ENCODE data around the gene NOS2. TPM values are rescaled to one million over a fixed set of nuclear protein-coding genes. Genes with fewer than 3 reads are reported as not detected.
"Not testable (repeated sequence)": the region's sequence is repeated elsewhere in the genome, so short reads cannot be mapped to it uniquely, and the experiment has no call there.

The NOS2 gene
- polyA plus RNA-seq, 3 donors, result 1.6 to 2.5 (median 2.4) TPM

- no peak for DNase-seq (ENCODE audit: extremely low read depth in 1 of 11, low read depth in 9 of 11, low spot score in 4 of 11)
Measured at GRCh38 chr17:27824176-27824715, 23.9 kb upstream of the NOS2 start.

- DNase-seq (ENCODE audit: extremely low read depth in 1 of 11, low read depth in 9 of 11, low spot score in 4 of 11), result not testable (repeated sequence)
Measured at GRCh38 chr17:27822108-27822507, 21.8 kb upstream of the NOS2 start.

GRCh38 chr17:27821318-27821717 is 21.0 kb upstream of the NOS2 start:
- DNase-seq (ENCODE audit: extremely low read depth in 1 of 11, low read depth in 9 of 11, low spot score in 4 of 11), result no peak

- no peak for DNase-seq (ENCODE audit: extremely low read depth in 1 of 11, low read depth in 9 of 11, low spot score in 4 of 11)
Measured at GRCh38 chr17:27819145-27819544, 18.8 kb upstream of the NOS2 start.

- DNase-seq (ENCODE audit: extremely low read depth in 1 of 11, low read depth in 9 of 11, low spot score in 4 of 11), result peak in 7 of 11 donors; percentile 6 to 55 (median 37)
Measured at GRCh38 chr17:27818401-27819105, 18.2 kb upstream of the NOS2 start.

- no peak for DNase-seq (ENCODE audit: extremely low read depth in 1 of 11, low read depth in 9 of 11, low spot score in 4 of 11)
Measured at GRCh38 chr17:27817731-27818130, 17.4 kb upstream of the NOS2 start.

- no peak for DNase-seq (ENCODE audit: extremely low read depth in 1 of 11, low read depth in 9 of 11, low spot score in 4 of 11)
Measured at GRCh38 chr17:27816946-27817345, 16.6 kb upstream of the NOS2 start.

- DNase-seq (ENCODE audit: extremely low read depth in 1 of 11, low read depth in 9 of 11, low spot score in 4 of 11), result no peak
Measured at GRCh38 chr17:27811961-27812360, 11.6 kb upstream of the NOS2 start.

- DNase-seq (ENCODE audit: extremely low read depth in 1 of 11, low read depth in 9 of 11, low spot score in 4 of 11), result no peak
Measured at GRCh38 chr17:27810902-27811557, 10.7 kb upstream of the NOS2 start.

- DNase-seq (ENCODE audit: extremely low read depth in 1 of 11, low read depth in 9 of 11, low spot score in 4 of 11), result no peak
Measured at GRCh38 chr17:27810211-27810901, 10.0 kb upstream of the NOS2 start.

GRCh38 chr17:27809555-27809954 is 9.2 kb upstream of the NOS2 start:
- DNase-seq (ENCODE audit: extremely low read depth in 1 of 11, low read depth in 9 of 11, low spot score in 4 of 11), result no peak

GRCh38 chr17:27808628-27809027 is 8.3 kb upstream of the NOS2 start:
- DNase-seq (ENCODE audit: extremely low read depth in 1 of 11, low read depth in 9 of 11, low spot score in 4 of 11), result no peak

GRCh38 chr17:27807567-27808470 is 7.5 kb upstream of the NOS2 start:
- no peak for DNase-seq (ENCODE audit: extremely low read depth in 1 of 11, low read depth in 9 of 11, low spot score in 4 of 11)

GRCh38 chr17:27805520-27806146 is 5.3 kb upstream of the NOS2 start:
- DNase-seq (ENCODE audit: extremely low read depth in 1 of 11, low read depth in 9 of 11, low spot score in 4 of 11), result peak; percentile 76 to 91 (median 84)

GRCh38 chr17:27804113-27804512 is 3.8 kb upstream of the NOS2 start:
- DNase-seq (ENCODE audit: extremely low read depth in 1 of 11, low read depth in 9 of 11, low spot score in 4 of 11), result no peak

GRCh38 chr17:27802962-27803680 is 2.8 kb upstream of the NOS2 start:
- DNase-seq (ENCODE audit: extremely low read depth in 1 of 11, low read depth in 9 of 11, low spot score in 4 of 11), result no peak

- DNase-seq (ENCODE audit: extremely low read depth in 1 of 11, low read depth in 9 of 11, low spot score in 4 of 11), result no peak
Measured at GRCh38 chr17:27802033-27802432, 1.7 kb upstream of the NOS2 start.

- DNase-seq (ENCODE audit: extremely low read depth in 1 of 11, low read depth in 9 of 11, low spot score in 4 of 11), result no peak
Measured at GRCh38 chr17:27798376-27798775, 2.0 kb downstream of the NOS2 start.

Measured in renal cortex interstitium (tissue), 11 donors.